HG03175 (cell line): ENCODE data around the gene POLR3A.

ENCODE experiments used
- ATAC-seq: cut with Tn5 transposase; IDR thresholded peaks from one replicate; pipeline ENCODE4 v1.9.1; 2021; ENCODE audit warnings: mild to moderate bottlenecking, moderate library complexity; ENCODE audit not compliant: unreplicated experiment

Gene POLR3A

DNA sequence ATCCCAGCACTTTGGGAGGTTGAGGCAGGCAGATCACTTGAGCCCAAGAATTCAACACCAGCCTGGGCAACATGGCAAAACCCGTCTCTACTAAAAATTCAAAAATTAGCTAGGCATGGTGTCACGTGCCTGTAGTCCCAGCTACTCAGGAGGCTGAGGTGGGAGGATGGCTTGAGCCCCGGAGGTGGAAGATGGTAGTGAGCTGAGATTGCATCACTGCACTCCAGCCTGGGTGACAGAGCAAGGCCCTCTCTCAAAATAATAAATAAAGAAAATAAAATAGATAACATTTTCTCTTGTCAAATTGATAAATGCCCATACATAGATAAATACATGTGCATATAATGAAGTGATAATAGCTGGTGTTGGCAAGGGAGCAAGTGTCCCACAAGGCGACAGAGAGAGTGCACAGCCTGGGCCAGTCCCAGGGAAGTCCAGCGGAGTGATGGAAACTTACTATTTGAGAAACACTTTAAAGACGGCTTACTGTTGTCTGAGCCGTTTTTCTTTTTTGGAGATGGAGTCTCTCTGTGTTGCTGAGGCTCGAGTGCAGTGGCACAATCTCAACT lies 69.3 kb downstream of the POLR3A start:
- ATAC-seq: no peak

DNA sequence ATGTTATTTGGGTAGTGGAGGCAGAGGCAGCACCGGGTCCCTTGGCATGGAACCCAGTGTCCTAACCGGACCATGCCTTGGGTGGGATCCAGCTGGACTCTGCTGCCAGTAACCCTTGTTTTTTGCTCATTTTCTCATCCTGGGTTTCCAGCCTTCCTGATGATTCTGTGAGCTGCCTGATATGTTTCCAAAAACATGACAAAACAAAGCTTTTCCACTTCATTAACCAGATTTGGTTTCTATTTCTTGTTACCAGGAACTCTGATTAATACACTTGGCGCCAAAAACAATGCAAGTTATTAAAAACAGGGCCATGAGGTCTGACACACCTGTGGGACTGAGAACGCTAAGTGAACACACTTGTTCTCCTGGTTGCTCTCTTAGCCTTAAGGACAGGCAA lies 69.9 kb downstream of the POLR3A start:
- no peak for ATAC-seq

- no peak for ATAC-seq
Measured at GRCh38 chr10:77955136-77955535, 74.2 kb downstream of the POLR3A start.

GRCh38 chr10:77949167-77949566 lies 80.1 kb downstream of the POLR3A start:
- no peak for ATAC-seq

DNA sequence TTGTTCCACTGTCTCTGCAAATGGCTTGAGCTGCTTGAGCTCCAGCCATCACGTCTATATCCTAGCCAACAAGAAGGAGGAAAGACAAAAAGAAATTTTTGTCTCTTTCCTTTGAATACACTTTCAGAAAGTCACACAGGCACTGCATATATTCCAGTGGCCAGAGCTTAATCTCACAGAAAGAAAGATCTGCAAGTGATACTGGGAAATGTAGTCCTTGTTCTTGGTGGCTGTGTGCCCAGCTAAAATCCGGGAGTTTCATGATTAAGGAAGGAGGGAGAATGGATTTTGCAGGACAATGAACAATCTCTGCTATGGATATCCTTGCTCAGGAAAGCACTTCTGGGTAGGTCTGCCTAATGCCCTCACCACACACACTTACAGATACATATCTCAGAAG lies 83.2 kb downstream of the POLR3A start:
- ATAC-seq: no peak

DNA sequence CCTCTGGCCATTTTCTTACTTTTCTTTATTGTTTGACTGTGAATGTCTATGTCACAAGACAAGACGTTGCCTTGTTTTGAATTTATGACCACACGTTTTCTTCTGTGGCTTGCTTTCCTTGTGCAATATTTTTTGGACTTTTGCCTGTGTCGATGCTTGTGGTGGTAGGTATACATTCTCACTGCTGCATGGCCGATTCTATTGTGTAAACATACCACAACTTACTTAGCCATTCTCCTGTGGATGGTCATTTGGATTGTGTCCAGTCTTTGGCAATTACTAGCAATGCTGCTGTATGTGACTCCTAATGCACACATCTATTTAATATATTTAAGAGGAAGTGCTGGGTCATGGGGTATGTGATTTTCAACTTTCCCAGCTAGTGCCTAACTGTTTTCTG lies 84.8 kb downstream of the POLR3A start:
- ATAC-seq: no peak

- ATAC-seq: no peak
Measured at GRCh38 chr10:77943121-77943901, 86.0 kb downstream of the POLR3A start.

GRCh38 chr10:77941790-77942189 lies 87.5 kb downstream of the POLR3A start:
- ATAC-seq: no peak

DNA sequence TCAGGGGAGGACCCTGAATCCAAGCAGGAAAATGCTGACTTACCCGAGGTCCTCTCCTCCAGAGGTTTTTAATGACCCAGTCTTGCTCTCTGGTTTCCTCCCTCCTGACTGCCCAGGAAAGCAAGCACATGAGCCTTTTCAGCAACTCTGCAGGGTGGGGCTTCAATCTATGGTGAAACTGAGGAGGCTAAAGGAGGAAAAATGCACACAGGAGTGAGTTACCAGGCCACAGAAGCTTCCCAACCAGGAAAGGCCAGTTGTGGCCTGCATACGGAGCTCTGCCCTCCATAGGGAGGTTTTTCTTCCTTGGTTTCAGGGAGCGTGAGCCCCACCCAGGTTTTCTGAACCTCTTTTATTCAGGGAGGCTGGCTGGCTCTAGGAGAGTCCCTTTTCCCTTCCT lies 88.7 kb downstream of the POLR3A start:
- ATAC-seq: no peak

GRCh38 chr10:77940225-77940624 lies 89.1 kb downstream of the POLR3A start:
- ATAC-seq: no peak

- no peak for ATAC-seq
Measured at GRCh38 chr10:77939561-77940001, 89.7 kb downstream of the POLR3A start.

GRCh38 chr10:77936697-77937567 lies 92.4 kb downstream of the POLR3A start:
- ATAC-seq: no peak

GRCh38 chr10:77932016-77932715 lies 97.1 kb downstream of the POLR3A start:
- ATAC-seq: no peak

GRCh38 chr10:77927402-77928246 lies 101.7 kb downstream of the POLR3A start:
- no peak for ATAC-seq

DNA sequence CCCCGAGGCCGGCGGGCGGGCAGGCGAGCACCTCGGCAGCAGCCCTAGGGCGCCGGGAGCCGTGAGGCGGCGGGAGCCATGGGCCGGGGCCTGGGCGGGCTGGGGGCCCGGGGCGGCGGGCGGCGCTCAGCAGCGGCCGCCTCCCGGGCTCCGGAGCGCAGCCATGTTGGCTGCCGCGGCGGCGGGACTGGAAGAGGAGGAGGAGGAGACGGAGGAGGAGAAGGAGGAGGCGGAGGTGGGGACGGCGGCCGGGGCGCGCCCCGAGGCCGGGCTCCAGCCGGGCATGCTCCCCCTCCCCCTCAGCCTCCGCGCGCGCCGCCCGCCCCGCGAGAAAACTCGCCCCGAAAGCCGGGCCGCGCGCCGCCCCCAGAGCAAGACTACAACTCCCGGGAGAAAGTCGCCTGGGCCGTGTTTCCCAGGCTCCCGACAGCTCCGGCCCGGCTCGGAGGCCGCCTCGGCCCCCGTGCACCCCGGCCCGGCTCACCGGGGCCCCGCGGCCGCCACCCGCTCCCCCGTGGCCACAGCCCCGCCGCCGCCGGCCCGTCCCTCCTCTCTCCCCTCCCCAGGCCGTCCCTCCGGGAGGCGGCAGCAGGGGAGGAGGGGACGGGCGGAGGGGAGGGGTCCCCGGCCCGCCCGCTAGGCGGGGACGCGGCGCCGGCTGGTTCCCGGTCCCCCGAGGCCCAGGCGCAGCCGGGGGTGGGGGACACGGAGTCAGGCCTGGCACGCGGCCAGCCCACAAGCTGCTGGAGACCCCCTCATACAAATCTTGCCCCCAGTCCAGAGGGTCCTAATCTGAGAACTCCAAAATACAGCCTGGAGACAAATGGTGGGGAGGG lies 102.5 kb downstream of the POLR3A start, which contains the start of gene DLG5:
TSS of gene DLG5 (minus strand) at position 190 of the 836 bp plus-strand sequence. CDS start 235 bp downstream, outside the sequence.
- ATAC-seq: no peak

GRCh38 chr10:77925795-77926565 lies 103.3 kb downstream of the POLR3A start:
- ATAC-seq: peak; percentile 62

DNA sequence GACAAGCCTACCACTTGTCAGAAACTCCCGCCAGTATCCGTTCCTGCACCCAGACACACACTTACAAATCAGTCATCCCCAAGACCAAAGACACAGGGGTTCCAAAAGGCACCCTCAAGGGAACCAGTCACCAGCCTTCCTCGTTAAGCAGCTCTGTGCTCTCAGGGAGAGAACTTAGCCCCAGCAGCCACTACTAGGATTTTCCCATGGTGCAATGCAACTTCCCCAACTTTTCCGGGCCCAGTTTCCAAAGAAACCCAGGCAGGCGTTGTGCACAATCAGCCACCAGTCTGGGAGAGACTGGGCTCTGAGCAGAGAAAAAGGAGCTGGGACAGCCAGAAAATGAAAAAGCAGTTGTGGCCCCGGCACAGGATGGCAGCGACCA lies 103.9 kb downstream of the POLR3A start:
- ATAC-seq: no peak

DNA sequence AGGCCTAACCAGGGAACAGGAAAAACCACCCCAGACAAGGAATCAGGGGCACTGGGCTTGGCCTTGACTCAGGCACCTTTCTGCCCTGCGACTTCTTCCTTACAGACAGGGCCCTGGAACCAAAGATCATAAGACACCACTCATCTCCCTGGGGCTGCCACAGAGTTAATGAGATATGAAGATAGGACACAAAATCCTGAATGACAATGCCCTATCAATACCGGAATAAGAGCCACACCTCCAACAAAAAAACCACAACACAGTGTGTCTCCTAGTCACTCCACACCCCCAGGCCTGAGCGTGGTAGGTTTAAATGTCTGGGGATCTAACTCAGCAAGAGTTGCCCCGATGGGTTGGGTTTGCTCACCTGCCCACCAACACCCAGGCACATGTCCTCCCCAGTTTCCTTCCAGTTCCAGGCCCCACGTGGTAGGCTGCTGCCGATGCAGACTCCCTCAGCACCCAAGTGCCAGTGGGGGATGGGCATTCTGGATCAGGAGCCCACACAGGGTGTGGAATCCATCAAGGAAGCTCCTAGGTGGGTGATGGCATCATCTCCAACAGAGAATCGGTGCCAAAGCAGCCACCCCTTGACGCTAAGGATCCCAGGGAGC lies 106.6 kb downstream of the POLR3A start:
- no peak for ATAC-seq
